ENCODE measurements around the gene UEVLD.
A peak's percentile ranks its signal among the peaks of the same experiment; 100 is the strongest.

UEVLD gene

DNA sequence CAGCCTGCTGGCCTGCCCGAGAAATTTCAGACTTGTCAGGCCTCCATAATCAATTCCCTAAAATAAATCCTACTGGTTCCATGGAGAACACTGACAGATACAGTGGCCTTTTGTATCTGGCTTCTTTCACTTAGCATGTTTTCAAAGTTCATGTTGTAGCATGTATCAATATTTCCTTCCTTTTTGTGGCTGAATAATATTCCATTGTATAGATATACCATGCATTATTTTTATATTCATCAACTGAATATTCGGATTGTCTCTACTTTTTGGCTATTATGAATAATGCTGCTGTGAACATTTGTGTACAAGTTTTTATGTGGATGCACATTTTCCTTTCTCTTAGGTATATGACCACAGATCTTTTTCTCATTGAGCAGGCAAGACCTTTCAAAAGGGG is 35.2 kb upstream of the UEVLD start:
- Histone ChIP-seq H3K27me3 (replicated peaks in 2 of 5; ENCODE audit: control insufficient read depth in 4 of 5, insufficient read depth in 5 of 5, low read length in 4 of 5) (no peaks in the 10 kb centered on the region), H3K36me3 (ENCODE audit: control insufficient read depth in 4 of 4, insufficient read depth in 4 of 4, low read length in 3 of 4) (no peaks in the 10 kb centered on the region), H3K4me1 (ENCODE audit: control extremely low read depth in 1 of 4, control insufficient read depth in 4 of 4, insufficient read depth in 4 of 4, low read length in 3 of 4) (peaks cover 2 to 9% (median 7%) of the 10 kb centered on the region in 4 experiments), H3K4me3 (ENCODE audit: control insufficient read depth in 1 of 7, extremely low read depth in 1 of 7, insufficient read depth in 4 of 7, low read depth in 2 of 7, low read length in 6 of 7) (no peak overlapping the region), H3K9me3 (ENCODE audit: control extremely low read depth in 1 of 5, control insufficient read depth in 4 of 5, insufficient read depth in 2 of 5, low read depth in 1 of 5, low read length in 4 of 5) (peaks cover 0 to 5% (median 0%) of the 10 kb centered on the region in 5 experiments), H3K27ac (ENCODE audit: insufficient read depth in 1 of 2, low read depth in 1 of 2, low read length in 2 of 2, poor library complexity in 1 of 2, severe bottlenecking in 2 of 2) (no peak overlapping the region)
- DNase-seq, result no peak
- WGBS (ENCODE audit: insufficient coverage), result 83% methylated on average over 1 of the region's 2 CpGs
- ChIA-PET POLR2A (no interaction called here), CTCF (interaction anchor here (1.1 kb wide), 1 partner anchor 12 kb away, joined by 3 read pairs; no protein-coding TSS in a partner anchor)

DNA sequence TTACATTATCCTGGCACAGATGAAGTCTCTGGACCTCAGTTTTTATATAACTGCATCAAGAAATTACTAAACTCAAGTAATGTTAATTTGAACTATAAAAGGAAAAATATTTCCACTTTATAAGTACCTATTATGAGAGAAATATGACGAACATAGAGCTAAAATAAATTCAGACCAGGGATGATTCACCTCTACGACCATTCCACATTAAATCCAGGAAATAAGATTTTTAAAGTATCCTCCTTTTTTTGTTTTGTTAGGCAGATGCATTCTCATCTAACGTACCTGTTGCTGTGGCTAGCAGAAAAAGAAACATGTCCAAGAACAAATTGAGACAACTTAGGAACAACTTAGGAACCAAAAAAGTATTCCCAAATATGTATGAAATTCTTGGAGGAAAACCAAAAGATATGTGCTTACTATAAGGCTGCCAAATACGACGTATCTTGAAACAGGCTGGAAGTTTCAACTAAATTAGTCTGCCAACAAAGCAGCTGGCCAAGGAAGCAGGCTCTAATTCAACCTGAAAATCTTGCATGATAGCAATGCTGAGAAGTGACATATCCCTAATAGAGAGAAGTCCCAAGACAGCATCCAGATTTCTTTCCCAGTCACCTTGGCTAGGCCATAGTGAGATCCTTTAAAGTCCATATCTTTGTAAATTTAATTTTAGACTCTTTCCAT is 29.9 kb upstream of the UEVLD start:
- DNase-seq, result no peak
- peaks cover 25 to 46% (median 37%) of the 10 kb centered on the region in 4 experiments for H3K4me1 ChIP-seq (ENCODE audit: control extremely low read depth in 1 of 4, control insufficient read depth in 4 of 4, insufficient read depth in 4 of 4, low read length in 3 of 4)
- H3K27ac ChIP-seq (ENCODE audit: insufficient read depth in 1 of 2, low read depth in 1 of 2, low read length in 2 of 2, poor library complexity in 1 of 2, severe bottlenecking in 2 of 2), result peak overlapping the region in 1 of 2 experiments; percentile 55
- CTCF ChIA-PET, result interaction anchor here (0.8 to 2.1 kb wide), 4 partner anchors 15 to 105 kb away, joined by 3 to 6 read pairs (median 4); partner anchors contain the start of gene SPTY2D1
- peaks cover 2 to 18% (median 15%) of the 10 kb centered on the region in 4 experiments for H3K36me3 ChIP-seq (ENCODE audit: control insufficient read depth in 4 of 4, insufficient read depth in 4 of 4, low read length in 3 of 4)
- 82% methylated on average over 3 of the region's 5 CpGs for WGBS (ENCODE audit: insufficient coverage)
- H3K27me3 ChIP-seq (replicated peaks in 2 of 5; ENCODE audit: control insufficient read depth in 4 of 5, insufficient read depth in 5 of 5, low read length in 4 of 5), result no peaks in the 10 kb centered on the region
- H3K9me3 ChIP-seq (ENCODE audit: control extremely low read depth in 1 of 5, control insufficient read depth in 4 of 5, insufficient read depth in 2 of 5, low read depth in 1 of 5, low read length in 4 of 5), result peaks cover 0 to 1% (median 0%) of the 10 kb centered on the region in 5 experiments
- peak overlapping the region in 2 of 7 experiments; percentile 40 to 59 for H3K4me3 ChIP-seq (ENCODE audit: control insufficient read depth in 1 of 7, extremely low read depth in 1 of 7, insufficient read depth in 4 of 7, low read depth in 2 of 7, low read length in 6 of 7)
- POLR2A ChIA-PET, result interaction anchor here (0.6 to 0.9 kb wide), 2 partner anchors 16 to 23 kb away, joined by 3 to 5 read pairs; partner anchors contain the start of gene SPTY2D1

DNA sequence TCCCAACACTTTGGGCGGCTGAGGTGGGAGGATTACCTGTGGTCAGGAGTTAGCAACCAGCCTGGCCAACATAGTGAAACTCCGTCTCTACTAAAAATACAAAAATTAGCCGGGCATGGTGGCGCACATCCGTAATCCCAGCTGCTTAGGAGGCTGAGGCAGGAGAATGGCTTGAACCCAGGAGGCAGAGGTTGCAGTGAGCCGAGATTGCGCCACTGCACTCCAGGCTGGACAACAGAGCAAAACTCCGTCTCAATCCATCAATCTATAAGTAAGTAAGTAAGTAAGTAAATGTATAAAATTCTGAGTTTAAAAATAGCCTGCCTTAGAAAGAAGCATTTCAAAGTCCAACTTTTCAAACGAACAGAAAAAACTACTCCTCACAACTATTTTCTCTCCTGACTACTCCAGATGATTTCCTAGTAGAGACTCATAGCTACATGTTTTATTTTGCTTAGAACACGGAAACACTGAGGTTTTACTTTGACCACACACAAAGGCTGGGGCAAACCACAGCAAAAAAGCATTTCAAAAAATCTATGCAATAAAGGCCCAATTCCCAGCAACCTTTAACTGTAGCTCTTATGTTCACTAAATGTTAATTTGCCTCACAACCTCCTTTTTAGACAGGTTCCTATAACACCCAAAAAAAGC is 29.3 kb upstream of the UEVLD start:
- H3K36me3 ChIP-seq (ENCODE audit: control insufficient read depth in 4 of 4, insufficient read depth in 4 of 4, low read length in 3 of 4), result peaks cover 2 to 20% (median 17%) of the 10 kb centered on the region in 4 experiments
- peak overlapping the region in 4 of 7 experiments; percentile 32 to 59 (median 45) for H3K4me3 ChIP-seq (ENCODE audit: control insufficient read depth in 1 of 7, extremely low read depth in 1 of 7, insufficient read depth in 4 of 7, low read depth in 2 of 7, low read length in 6 of 7)
- peak; percentile 37 to 81 (median 78) for DNase-seq
- ChIA-PET POLR2A (interaction anchor here (0.9 kb wide), 1 partner anchor 16 kb away, joined by 5 read pairs; the partner anchor contains the start of gene SPTY2D1), CTCF (interaction anchor here (0.8 to 2.1 kb wide), 3 partner anchors 14 to 106 kb away, joined by 3 to 6 read pairs (median 4); partner anchors contain the start of gene SPTY2D1)
- H3K27ac ChIP-seq (ENCODE audit: insufficient read depth in 1 of 2, low read depth in 1 of 2, low read length in 2 of 2, poor library complexity in 1 of 2, severe bottlenecking in 2 of 2), result peak overlapping the region in 1 of 2 experiments; percentile 55
- H3K9me3 ChIP-seq (ENCODE audit: control extremely low read depth in 1 of 5, control insufficient read depth in 4 of 5, insufficient read depth in 2 of 5, low read depth in 1 of 5, low read length in 4 of 5), result no peaks in the 10 kb centered on the region
- no peaks in the 10 kb centered on the region for H3K27me3 ChIP-seq (replicated peaks in 2 of 5; ENCODE audit: control insufficient read depth in 4 of 5, insufficient read depth in 5 of 5, low read length in 4 of 5)
- H3K4me1 ChIP-seq (ENCODE audit: control extremely low read depth in 1 of 4, control insufficient read depth in 4 of 4, insufficient read depth in 4 of 4, low read length in 3 of 4), result peaks cover 25 to 46% (median 37%) of the 10 kb centered on the region in 4 experiments
- 8% methylated on average over 2 of the region's 10 CpGs for WGBS (ENCODE audit: insufficient coverage)

DNA sequence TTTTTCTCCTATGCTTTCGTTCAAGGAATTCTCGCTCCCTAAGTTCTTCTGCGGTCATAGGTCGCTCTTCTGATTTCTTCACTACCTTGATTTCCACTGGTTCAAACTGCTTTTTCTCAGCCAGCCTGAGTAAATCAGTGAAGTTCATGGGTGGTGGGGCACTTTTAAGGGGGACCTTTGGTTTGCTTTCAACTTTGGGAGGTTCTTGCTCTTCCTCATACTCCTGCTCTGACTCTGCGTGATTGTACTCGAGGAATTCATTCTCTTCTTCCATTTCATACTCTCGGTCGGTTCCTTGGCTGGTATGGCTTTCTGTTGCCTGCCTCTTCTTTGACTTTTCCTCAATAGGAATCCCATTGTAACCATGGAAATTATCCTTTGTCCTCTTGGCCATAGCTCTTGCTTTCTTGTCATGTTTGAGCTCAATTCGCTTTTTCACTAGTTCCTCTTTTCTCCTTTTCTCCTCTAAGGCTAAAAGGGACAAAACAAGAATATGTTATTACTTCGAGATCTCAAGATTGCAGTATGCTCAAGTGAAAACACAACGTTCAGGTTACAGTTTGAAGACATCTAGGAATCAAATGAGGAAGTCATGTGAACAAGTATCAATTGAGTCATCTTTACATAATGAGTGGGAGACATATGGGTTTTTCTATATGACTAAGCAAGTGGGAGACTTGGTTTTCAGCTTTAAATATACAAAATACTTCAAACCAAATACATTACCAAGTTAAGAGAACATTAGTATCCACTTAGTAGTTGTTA is 27.3 kb upstream of the UEVLD start:
- peak; percentile 38 to 91 (median 82) for DNase-seq
- H3K36me3 ChIP-seq (ENCODE audit: control insufficient read depth in 4 of 4, insufficient read depth in 4 of 4, low read length in 3 of 4), result peaks cover 2 to 30% (median 23%) of the 10 kb centered on the region in 4 experiments
- ChIA-PET CTCF (interaction anchor here (0.5 to 1.4 kb wide), 5 partner anchors 12 to 115 kb away, joined by 3 to 4 read pairs (median 3); no protein-coding TSS in a partner anchor), POLR2A (no interaction called here)
- 80% methylated on average over 9 of the region's 11 CpGs for WGBS (ENCODE audit: insufficient coverage)
- no peaks in the 10 kb centered on the region for H3K9me3 ChIP-seq (ENCODE audit: control extremely low read depth in 1 of 5, control insufficient read depth in 4 of 5, insufficient read depth in 2 of 5, low read depth in 1 of 5, low read length in 4 of 5)
- peak overlapping the region in 1 of 7 experiments; percentile 14 for H3K4me3 ChIP-seq (ENCODE audit: control insufficient read depth in 1 of 7, extremely low read depth in 1 of 7, insufficient read depth in 4 of 7, low read depth in 2 of 7, low read length in 6 of 7)
- H3K27me3 ChIP-seq (replicated peaks in 2 of 5; ENCODE audit: control insufficient read depth in 4 of 5, insufficient read depth in 5 of 5, low read length in 4 of 5), result no peaks in the 10 kb centered on the region
- no peak overlapping the region for H3K27ac ChIP-seq (ENCODE audit: insufficient read depth in 1 of 2, low read depth in 1 of 2, low read length in 2 of 2, poor library complexity in 1 of 2, severe bottlenecking in 2 of 2)
- peaks cover 25 to 46% (median 37%) of the 10 kb centered on the region in 4 experiments for H3K4me1 ChIP-seq (ENCODE audit: control extremely low read depth in 1 of 4, control insufficient read depth in 4 of 4, insufficient read depth in 4 of 4, low read length in 3 of 4)

DNA sequence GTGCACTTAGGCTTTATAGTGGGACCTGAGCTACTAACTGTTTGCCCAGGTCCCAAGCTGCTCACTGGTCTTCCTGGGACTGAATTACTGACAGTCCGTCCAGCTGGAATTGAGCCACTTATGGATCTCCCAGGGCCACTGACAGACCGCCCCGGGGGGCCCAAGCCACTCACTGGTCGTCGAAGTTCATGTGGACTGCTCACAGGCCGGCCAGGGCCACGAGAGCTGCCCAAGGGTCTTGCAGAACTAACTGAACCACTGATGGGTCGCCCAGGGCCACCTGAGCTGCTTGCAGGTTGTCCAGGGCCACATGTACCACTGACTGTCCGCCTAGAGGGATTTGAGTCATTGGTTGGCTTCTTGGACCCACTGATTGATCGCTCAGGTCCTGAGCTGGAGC is 26.1 kb upstream of the UEVLD start:
- H3K4me3 ChIP-seq (ENCODE audit: control insufficient read depth in 1 of 7, extremely low read depth in 1 of 7, insufficient read depth in 4 of 7, low read depth in 2 of 7, low read length in 6 of 7), result no peak overlapping the region
- no peak for DNase-seq
- H3K9me3 ChIP-seq (ENCODE audit: control extremely low read depth in 1 of 5, control insufficient read depth in 4 of 5, insufficient read depth in 2 of 5, low read depth in 1 of 5, low read length in 4 of 5), result no peaks in the 10 kb centered on the region
- H3K4me1 ChIP-seq (ENCODE audit: control extremely low read depth in 1 of 4, control insufficient read depth in 4 of 4, insufficient read depth in 4 of 4, low read length in 3 of 4), result peaks cover 25 to 46% (median 36%) of the 10 kb centered on the region in 4 experiments
- H3K27me3 ChIP-seq (replicated peaks in 2 of 5; ENCODE audit: control insufficient read depth in 4 of 5, insufficient read depth in 5 of 5, low read length in 4 of 5), result no peaks in the 10 kb centered on the region
- CTCF ChIA-PET, result interaction anchor here (0.6 to 2.5 kb wide), 4 partner anchors 12 to 181 kb away, joined by 3 to 9 read pairs (median 3); no protein-coding TSS in a partner anchor
- POLR2A ChIA-PET, result no interaction called here
- peaks cover 4 to 36% (median 27%) of the 10 kb centered on the region in 4 experiments for H3K36me3 ChIP-seq (ENCODE audit: control insufficient read depth in 4 of 4, insufficient read depth in 4 of 4, low read length in 3 of 4)
- WGBS (ENCODE audit: insufficient coverage), result 96% methylated on average over 9 of the region's 10 CpGs
- no peak overlapping the region for H3K27ac ChIP-seq (ENCODE audit: insufficient read depth in 1 of 2, low read depth in 1 of 2, low read length in 2 of 2, poor library complexity in 1 of 2, severe bottlenecking in 2 of 2)

DNA sequence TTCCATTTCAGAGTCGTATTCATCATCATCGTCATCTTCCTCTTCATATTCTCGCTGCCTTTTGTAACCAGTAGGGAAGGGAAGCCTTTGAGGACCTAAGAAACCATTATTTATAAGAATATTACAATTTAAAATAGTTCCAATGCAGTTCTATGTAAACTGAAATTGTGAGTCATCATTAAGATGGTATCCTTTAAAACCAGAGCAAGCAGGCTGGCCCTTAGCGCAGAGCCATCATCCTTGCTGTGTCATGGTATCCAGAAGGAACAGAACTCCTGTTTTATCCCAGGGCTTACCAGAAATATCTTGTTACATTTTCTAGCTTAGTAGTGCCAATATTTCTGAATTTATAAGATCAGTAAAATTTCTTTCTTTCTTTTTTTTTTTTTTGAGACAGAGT is 23.9 kb upstream of the UEVLD start:
- Histone ChIP-seq H3K4me1 (ENCODE audit: control extremely low read depth in 1 of 4, control insufficient read depth in 4 of 4, insufficient read depth in 4 of 4, low read length in 3 of 4) (peaks cover 10 to 24% (median 18%) of the 10 kb centered on the region in 4 experiments), H3K27me3 (replicated peaks in 2 of 5; ENCODE audit: control insufficient read depth in 4 of 5, insufficient read depth in 5 of 5, low read length in 4 of 5) (no peaks in the 10 kb centered on the region), H3K9me3 (ENCODE audit: control extremely low read depth in 1 of 5, control insufficient read depth in 4 of 5, insufficient read depth in 2 of 5, low read depth in 1 of 5, low read length in 4 of 5) (no peaks in the 10 kb centered on the region), H3K27ac (ENCODE audit: insufficient read depth in 1 of 2, low read depth in 1 of 2, low read length in 2 of 2, poor library complexity in 1 of 2, severe bottlenecking in 2 of 2) (no peak overlapping the region), H3K36me3 (ENCODE audit: control insufficient read depth in 4 of 4, insufficient read depth in 4 of 4, low read length in 3 of 4) (peaks cover 13 to 53% (median 32%) of the 10 kb centered on the region in 4 experiments), H3K4me3 (ENCODE audit: control insufficient read depth in 1 of 7, extremely low read depth in 1 of 7, insufficient read depth in 4 of 7, low read depth in 2 of 7, low read length in 6 of 7) (no peak overlapping the region)
- 100% methylated on average over 1 of the region's 4 CpGs for WGBS (ENCODE audit: insufficient coverage)
- ChIA-PET POLR2A (no interaction called here), CTCF (no interaction called here)
- no peak for DNase-seq
